K562 treated with DMSO at 1 percent for 24 hours (cell line): Measurements from ENCODE around the gene MND1. TPM values are rescaled to one million over a fixed set of nuclear protein-coding genes. Genes with fewer than 3 reads are reported as not detected.

Experiments
- total RNA-seq: library from RNA; unstranded; fragments of 300-600 nt; gene quantifications from 2 replicates; pipeline ENCODE4 v1.2.3, GENCODE V29; 2022; ENCODE audit warnings: low read depth; ENCODE audit not compliant: insufficient read depth

MND1 gene, protein sequence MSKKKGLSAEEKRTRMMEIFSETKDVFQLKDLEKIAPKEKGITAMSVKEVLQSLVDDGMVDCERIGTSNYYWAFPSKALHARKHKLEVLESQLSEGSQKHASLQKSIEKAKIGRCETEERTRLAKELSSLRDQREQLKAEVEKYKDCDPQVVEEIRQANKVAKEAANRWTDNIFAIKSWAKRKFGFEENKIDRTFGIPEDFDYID
- total RNA-seq, result 24.4 and 30.4 TPM in 2 replicates

DNA sequence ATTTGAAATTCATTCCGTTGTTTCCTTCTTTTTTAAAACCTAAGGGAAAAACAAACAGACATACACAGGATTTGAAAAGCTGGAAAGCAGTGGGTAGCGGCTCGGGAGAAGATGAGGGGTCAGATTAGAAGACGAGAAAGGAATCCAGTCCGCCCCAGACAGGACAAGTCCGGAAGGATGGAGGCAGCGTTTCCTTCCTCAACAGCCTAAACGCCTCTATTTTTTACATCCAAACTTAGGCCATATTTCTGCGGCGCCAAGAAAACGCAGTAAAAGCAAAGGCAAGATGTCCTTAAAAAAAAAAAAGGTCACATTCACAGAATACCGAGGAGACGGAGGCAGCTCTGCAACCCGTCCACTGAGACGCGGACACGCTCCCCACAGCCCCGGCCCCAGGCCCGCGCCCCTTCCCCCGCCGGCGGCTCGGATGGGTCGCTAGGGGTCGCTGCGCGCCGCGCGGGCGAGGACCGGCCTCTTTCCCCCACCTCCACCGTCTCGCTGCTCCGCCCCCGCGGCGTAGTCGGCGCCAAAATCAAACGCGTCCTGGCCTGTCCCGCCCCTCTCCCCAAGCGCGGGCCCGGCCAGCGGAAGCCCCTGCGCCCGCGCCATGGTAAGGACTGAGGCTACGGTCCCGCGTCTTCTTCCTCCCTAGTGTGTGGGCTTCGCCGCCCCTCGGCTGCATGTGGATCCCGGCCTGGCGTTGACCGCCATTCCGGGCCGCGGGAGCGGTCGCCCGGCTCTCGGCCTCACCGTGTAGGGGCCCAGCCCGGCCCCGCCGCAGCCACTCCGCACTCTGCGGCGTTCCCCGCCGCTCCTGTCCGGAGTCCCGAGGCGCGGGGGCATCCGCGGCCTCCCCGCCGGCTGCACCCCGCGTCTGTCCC is at the start of gene MND1:
Gene MND1 (plus strand): TSS at position 558 of the 881 bp plus-strand sequence. CDS start 50 bp downstream, at position 608.

Other genes starting within 250 kb of the MND1 start
- 2.2 and 2.4 TPM in 2 replicates for gene TRIM2, start 140.2 kb upstream of the MND1 start, total RNA-seq
- 8.0 and 8.4 TPM in 2 replicates for gene TMEM131L, start 121.7 kb downstream of the MND1 start, total RNA-seq